ENCODE data around the gene ZDHHC17.

The ZDHHC17 gene

GRCh38 chr12:76876696-76877229 lies 112.8 kb downstream of the ZDHHC17 start:
- no peak for DNase-seq (ENCODE audit: low read depth in 2 of 2, low spot score in 1 of 2)

- DNase-seq (ENCODE audit: low read depth in 2 of 2, low spot score in 1 of 2): no peak
Measured at GRCh38 chr12:76878099-76878898, 114.4 kb downstream of the ZDHHC17 start.

- peak; percentile 4 to 17 for DNase-seq (ENCODE audit: low read depth in 2 of 2, low spot score in 1 of 2)
Measured at GRCh38 chr12:76878899-76879709, 115.2 kb downstream of the ZDHHC17 start, which contains the start of gene CSRP2. CSRP2 (minus strand) TSS chr12:76879019; CDS start chr12:76866260, 12,759 bp downstream.

- no peak for DNase-seq (ENCODE audit: low read depth in 2 of 2, low spot score in 1 of 2)
Measured at GRCh38 chr12:76879710-76880518, 116.0 kb downstream of the ZDHHC17 start.

GRCh38 chr12:76880519-76881023 lies 116.7 kb downstream of the ZDHHC17 start:
- DNase-seq (ENCODE audit: low read depth in 2 of 2, low spot score in 1 of 2): no peak

GRCh38 chr12:76881142-76881541 lies 117.2 kb downstream of the ZDHHC17 start:
- DNase-seq (ENCODE audit: low read depth in 2 of 2, low spot score in 1 of 2): no peak

GRCh38 chr12:76882367-76882766 lies 118.5 kb downstream of the ZDHHC17 start:
- DNase-seq (ENCODE audit: low read depth in 2 of 2, low spot score in 1 of 2): no peak

GRCh38 chr12:76883151-76883550 lies 119.2 kb downstream of the ZDHHC17 start:
- DNase-seq (ENCODE audit: low read depth in 2 of 2, low spot score in 1 of 2): no peak

GRCh38 chr12:76883811-76884210 lies 119.9 kb downstream of the ZDHHC17 start:
- no peak for DNase-seq (ENCODE audit: low read depth in 2 of 2, low spot score in 1 of 2)

- no peak for DNase-seq (ENCODE audit: low read depth in 2 of 2, low spot score in 1 of 2)
Measured at GRCh38 chr12:76888775-76889174, 124.9 kb downstream of the ZDHHC17 start.

GRCh38 chr12:76890151-76891143 lies 126.5 kb downstream of the ZDHHC17 start:
- DNase-seq (ENCODE audit: low read depth in 2 of 2, low spot score in 1 of 2): peak; percentile 39 to 47

- no peak for DNase-seq (ENCODE audit: low read depth in 2 of 2, low spot score in 1 of 2)
Measured at GRCh38 chr12:76891609-76892008, 127.7 kb downstream of the ZDHHC17 start.

GRCh38 chr12:76895796-76896195 lies 131.9 kb downstream of the ZDHHC17 start:
- DNase-seq (ENCODE audit: low read depth in 2 of 2, low spot score in 1 of 2): no peak

- DNase-seq (ENCODE audit: low read depth in 2 of 2, low spot score in 1 of 2): no peak
Measured at GRCh38 chr12:76896274-76896673, 132.4 kb downstream of the ZDHHC17 start.

- no peak for DNase-seq (ENCODE audit: low read depth in 2 of 2, low spot score in 1 of 2)
Measured at GRCh38 chr12:76898442-76898841, 134.5 kb downstream of the ZDHHC17 start.

- DNase-seq (ENCODE audit: low read depth in 2 of 2, low spot score in 1 of 2): no peak
Measured at GRCh38 chr12:76899522-76899921, 135.6 kb downstream of the ZDHHC17 start.

- DNase-seq (ENCODE audit: low read depth in 2 of 2, low spot score in 1 of 2): no peak
Measured at GRCh38 chr12:76901628-76902380, 137.9 kb downstream of the ZDHHC17 start.
